HL-60 (cell line): ENCODE results near the gene IGLON5.

Source experiments
- POLR2AphosphoS5 ChIP-seq: IDR thresholded peaks from 2 replicates; pipeline ENCODE4 v1.6.1; 2012; ENCODE audit warnings: low read depth
- TF ChIP-seq, protein P1 (sequence below): IDR thresholded peaks from one replicate; pipeline ENCODE4 v1.5.1; 2011; ENCODE audit warnings: low read length, control low read depth, inconsistent platforms; ENCODE audit not compliant: insufficient read depth

DNA sequence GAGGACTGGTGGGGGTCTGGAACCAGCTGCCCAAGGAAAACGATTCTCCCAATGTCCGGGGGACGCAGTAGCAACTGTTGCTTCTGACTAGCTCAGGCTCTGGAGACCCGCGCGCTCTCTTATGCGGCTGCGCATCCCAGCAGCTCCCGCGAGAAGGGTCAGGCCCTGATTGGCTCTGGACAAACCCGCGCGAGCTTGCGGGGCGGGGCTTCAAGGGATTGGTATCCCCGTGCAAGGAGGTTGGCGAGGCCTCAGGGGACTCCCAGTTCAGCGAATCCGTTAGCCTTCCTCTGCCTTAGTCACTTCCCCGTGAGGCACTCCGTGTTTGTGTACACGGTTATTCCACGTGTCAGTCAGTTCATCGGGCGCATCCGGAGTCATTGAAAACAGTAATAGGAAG, 40.4 kb upstream of the IGLON5 start:
- TF ChIP-seq, protein P1, sequence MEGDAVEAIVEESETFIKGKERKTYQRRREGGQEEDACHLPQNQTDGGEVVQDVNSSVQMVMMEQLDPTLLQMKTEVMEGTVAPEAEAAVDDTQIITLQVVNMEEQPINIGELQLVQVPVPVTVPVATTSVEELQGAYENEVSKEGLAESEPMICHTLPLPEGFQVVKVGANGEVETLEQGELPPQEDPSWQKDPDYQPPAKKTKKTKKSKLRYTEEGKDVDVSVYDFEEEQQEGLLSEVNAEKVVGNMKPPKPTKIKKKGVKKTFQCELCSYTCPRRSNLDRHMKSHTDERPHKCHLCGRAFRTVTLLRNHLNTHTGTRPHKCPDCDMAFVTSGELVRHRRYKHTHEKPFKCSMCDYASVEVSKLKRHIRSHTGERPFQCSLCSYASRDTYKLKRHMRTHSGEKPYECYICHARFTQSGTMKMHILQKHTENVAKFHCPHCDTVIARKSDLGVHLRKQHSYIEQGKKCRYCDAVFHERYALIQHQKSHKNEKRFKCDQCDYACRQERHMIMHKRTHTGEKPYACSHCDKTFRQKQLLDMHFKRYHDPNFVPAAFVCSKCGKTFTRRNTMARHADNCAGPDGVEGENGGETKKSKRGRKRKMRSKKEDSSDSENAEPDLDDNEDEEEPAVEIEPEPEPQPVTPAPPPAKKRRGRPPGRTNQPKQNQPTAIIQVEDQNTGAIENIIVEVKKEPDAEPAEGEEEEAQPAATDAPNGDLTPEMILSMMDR, result no peak
- TF ChIP-seq POLR2AphosphoS5, result no peak
